Colon (tissue), 2 donors: Measurements from ENCODE around the gene CAMK4.

ENCODE experiments used
- FAIRE-seq: peaks from 2 replicates; lab custom pipeline; 2012; peaks lifted over from hg19 to GRCh38; lab: Jason Lieb, UNC
- donor health status: control.
- donor health status: control.

The CAMK4 gene

GRCh38 chr5:111229221-111229835 is 5.1 kb downstream of the CAMK4 start:
- no peak for FAIRE-seq

GRCh38 chr5:111229871-111230810 is 6.0 kb downstream of the CAMK4 start:
- FAIRE-seq, result no peak

GRCh38 chr5:111231119-111231518 is 6.9 kb downstream of the CAMK4 start:
- no peak for FAIRE-seq

- no peak for FAIRE-seq
These were observed 8.3 kb downstream of the CAMK4 start for GRCh38 chr5:111232311-111233051.

- FAIRE-seq, result no peak
These were observed 8.8 kb downstream of the CAMK4 start for GRCh38 chr5:111233052-111233374.

GRCh38 chr5:111234125-111234524 is 9.9 kb downstream of the CAMK4 start:
- FAIRE-seq, result no peak

GRCh38 chr5:111235635-111236034 is 11.5 kb downstream of the CAMK4 start:
- FAIRE-seq, result no peak

GRCh38 chr5:111236348-111236747 is 12.2 kb downstream of the CAMK4 start:
- FAIRE-seq, result no peak

GRCh38 chr5:111236995-111237394 is 12.8 kb downstream of the CAMK4 start:
- no peak for FAIRE-seq

GRCh38 chr5:111237470-111237869 is 13.3 kb downstream of the CAMK4 start:
- FAIRE-seq, result no peak

- FAIRE-seq, result no peak
These were observed 14.4 kb downstream of the CAMK4 start for GRCh38 chr5:111238431-111239225.

GRCh38 chr5:111241696-111242095 is 17.5 kb downstream of the CAMK4 start:
- no peak for FAIRE-seq

GRCh38 chr5:111242606-111243005 is 18.4 kb downstream of the CAMK4 start:
- FAIRE-seq, result no peak

GRCh38 chr5:111243318-111243717 is 19.1 kb downstream of the CAMK4 start:
- FAIRE-seq, result no peak

- no peak for FAIRE-seq
These were observed 21.5 kb downstream of the CAMK4 start for GRCh38 chr5:111245654-111246053.

- FAIRE-seq, result no peak
These were observed 22.3 kb downstream of the CAMK4 start for GRCh38 chr5:111246459-111246858.

GRCh38 chr5:111248571-111248970 is 24.4 kb downstream of the CAMK4 start:
- FAIRE-seq, result no peak

- no peak for FAIRE-seq
These were observed 27.7 kb downstream of the CAMK4 start for GRCh38 chr5:111251921-111252320.

- FAIRE-seq, result no peak
These were observed 28.8 kb downstream of the CAMK4 start for GRCh38 chr5:111252799-111253545.

- FAIRE-seq, result no peak
These were observed 30.4 kb downstream of the CAMK4 start for GRCh38 chr5:111254613-111255012.

GRCh38 chr5:111255169-111255568 is 31.0 kb downstream of the CAMK4 start:
- FAIRE-seq, result no peak
